NB4 (cell line): ENCODE results near the gene GARIN5A.

Experiments used
- MAX ChIP-seq: IDR thresholded peaks from 2 replicates; pipeline ENCODE4 v1.6.1; 2011; ENCODE audit warnings: low read depth, low read length
- MYC ChIP-seq: IDR thresholded peaks from 2 replicates; pipeline ENCODE4 v1.6.1; 2011; ENCODE audit warnings: low read depth, low read length
- POLR2A ChIP-seq: IDR thresholded peaks from 2 replicates; pipeline ENCODE4 v1.6.1; 2011; ENCODE audit warnings: mild to moderate bottlenecking; ENCODE audit not compliant: insufficient read length; ENCODE audit errors: extremely low read depth
- TF ChIP-seq, protein P1 (sequence below): IDR thresholded peaks from one replicate; pipeline ENCODE4 v1.5.1; 2012; ENCODE audit warnings: low read depth, low read length

GRCh38 chr19:50419022-50419579 is 57.5 kb downstream of the GARIN5A start:
- TF ChIP-seq MYC (no peak), POLR2A (no peak), MAX (no peak)
- TF ChIP-seq, protein P1, sequence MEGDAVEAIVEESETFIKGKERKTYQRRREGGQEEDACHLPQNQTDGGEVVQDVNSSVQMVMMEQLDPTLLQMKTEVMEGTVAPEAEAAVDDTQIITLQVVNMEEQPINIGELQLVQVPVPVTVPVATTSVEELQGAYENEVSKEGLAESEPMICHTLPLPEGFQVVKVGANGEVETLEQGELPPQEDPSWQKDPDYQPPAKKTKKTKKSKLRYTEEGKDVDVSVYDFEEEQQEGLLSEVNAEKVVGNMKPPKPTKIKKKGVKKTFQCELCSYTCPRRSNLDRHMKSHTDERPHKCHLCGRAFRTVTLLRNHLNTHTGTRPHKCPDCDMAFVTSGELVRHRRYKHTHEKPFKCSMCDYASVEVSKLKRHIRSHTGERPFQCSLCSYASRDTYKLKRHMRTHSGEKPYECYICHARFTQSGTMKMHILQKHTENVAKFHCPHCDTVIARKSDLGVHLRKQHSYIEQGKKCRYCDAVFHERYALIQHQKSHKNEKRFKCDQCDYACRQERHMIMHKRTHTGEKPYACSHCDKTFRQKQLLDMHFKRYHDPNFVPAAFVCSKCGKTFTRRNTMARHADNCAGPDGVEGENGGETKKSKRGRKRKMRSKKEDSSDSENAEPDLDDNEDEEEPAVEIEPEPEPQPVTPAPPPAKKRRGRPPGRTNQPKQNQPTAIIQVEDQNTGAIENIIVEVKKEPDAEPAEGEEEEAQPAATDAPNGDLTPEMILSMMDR = no peak
